ENCODE results near the gene C15orf40.
"Not testable (repeated sequence)": the region's sequence is repeated elsewhere in the genome, so short reads cannot be mapped to it uniquely, and the experiment has no call there.

The C15orf40 gene

DNA sequence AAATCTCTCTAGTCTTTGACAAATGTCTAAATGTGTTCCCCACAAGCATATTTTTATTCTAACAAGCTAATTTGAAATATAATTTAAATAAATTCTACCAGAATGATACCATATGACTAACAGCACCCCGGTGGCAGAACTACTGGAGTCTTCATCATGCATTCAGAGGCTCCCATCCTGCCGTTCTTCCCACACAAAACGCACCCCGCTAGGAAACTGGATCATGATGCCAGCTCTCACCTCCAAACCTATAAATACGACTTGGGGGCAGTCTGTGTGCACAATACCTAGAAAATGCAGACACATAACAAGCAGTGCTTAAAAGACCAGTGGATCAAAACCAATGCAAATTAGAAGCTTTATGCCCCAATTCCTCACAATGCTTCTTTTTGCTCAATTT lies 67.4 kb downstream of the C15orf40 start:
- H2AFZ ChIP-seq (ENCODE audit: low read depth), result no peak overlapping the region
- H3K4me3 ChIP-seq (IDR thresholded peaks at IDR 0.05; ENCODE audit: insufficient read depth, low read depth, low read length), result no peak overlapping the region
- no peaks in the 10 kb centered on the region for H4K20me1 ChIP-seq (ENCODE audit: insufficient read depth)
- H3K79me2 ChIP-seq (ENCODE audit: insufficient read depth, low read depth), result no peaks in the 10 kb centered on the region
- no peaks in the 10 kb centered on the region for H3K4me1 ChIP-seq (ENCODE audit: low read depth, poor library complexity, severe bottlenecking)
- no peaks in the 10 kb centered on the region for H3K27me3 ChIP-seq (ENCODE audit: insufficient read depth, low read depth)
- TF ChIP-seq CTCF (conservative IDR thresholded peaks at IDR 0.05; ENCODE audit: low read depth, low read length), result no peak
- no peaks in the 10 kb centered on the region for H3K36me3 ChIP-seq (ENCODE audit: insufficient read depth)
- no peak overlapping the region for H3K9ac ChIP-seq
- H3K4me2 ChIP-seq, result no peak overlapping the region
- no peak overlapping the region for H3K27ac ChIP-seq

DNA sequence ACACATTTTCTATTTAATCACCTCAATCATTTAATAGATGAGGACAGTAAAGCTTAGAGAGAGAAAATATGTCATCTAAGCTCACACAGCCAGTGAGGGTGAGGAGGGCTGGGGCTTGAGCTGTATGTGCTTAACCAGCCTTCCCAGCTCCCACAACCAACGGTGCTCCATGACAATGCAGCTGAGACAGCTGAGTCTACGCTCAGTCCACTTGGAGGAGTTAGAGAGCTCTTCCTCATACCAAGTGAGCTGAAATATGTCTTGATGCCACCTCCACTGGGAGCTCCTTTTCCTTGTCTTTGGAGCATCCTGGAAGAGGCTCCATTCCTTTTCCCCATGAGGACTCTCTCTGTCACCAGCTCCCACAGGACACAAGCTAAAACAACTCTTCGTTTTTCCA lies 68.3 kb downstream of the C15orf40 start:
- no peak overlapping the region for H3K27ac ChIP-seq
- TF ChIP-seq CTCF (conservative IDR thresholded peaks at IDR 0.05; ENCODE audit: low read depth, low read length), result no peak
- no peaks in the 10 kb centered on the region for H3K79me2 ChIP-seq (ENCODE audit: insufficient read depth, low read depth)
- H3K4me1 ChIP-seq (ENCODE audit: low read depth, poor library complexity, severe bottlenecking), result no peaks in the 10 kb centered on the region
- H2AFZ ChIP-seq (ENCODE audit: low read depth), result no peak overlapping the region
- no peaks in the 10 kb centered on the region for H3K36me3 ChIP-seq (ENCODE audit: insufficient read depth)
- H3K4me2 ChIP-seq, result no peak overlapping the region
- H4K20me1 ChIP-seq (ENCODE audit: insufficient read depth), result no peaks in the 10 kb centered on the region
- H3K9ac ChIP-seq, result no peak overlapping the region
- H3K4me3 ChIP-seq (IDR thresholded peaks at IDR 0.05; ENCODE audit: insufficient read depth, low read depth, low read length), result no peak overlapping the region
- no peaks in the 10 kb centered on the region for H3K27me3 ChIP-seq (ENCODE audit: insufficient read depth, low read depth)

GRCh38 chr15:82942691-82943090 lies 68.7 kb downstream of the C15orf40 start:
- no peak overlapping the region for H3K27ac ChIP-seq
- no peaks in the 10 kb centered on the region for H3K36me3 ChIP-seq (ENCODE audit: insufficient read depth)
- no peak for TF ChIP-seq CTCF (conservative IDR thresholded peaks at IDR 0.05; ENCODE audit: low read depth, low read length)

DNA sequence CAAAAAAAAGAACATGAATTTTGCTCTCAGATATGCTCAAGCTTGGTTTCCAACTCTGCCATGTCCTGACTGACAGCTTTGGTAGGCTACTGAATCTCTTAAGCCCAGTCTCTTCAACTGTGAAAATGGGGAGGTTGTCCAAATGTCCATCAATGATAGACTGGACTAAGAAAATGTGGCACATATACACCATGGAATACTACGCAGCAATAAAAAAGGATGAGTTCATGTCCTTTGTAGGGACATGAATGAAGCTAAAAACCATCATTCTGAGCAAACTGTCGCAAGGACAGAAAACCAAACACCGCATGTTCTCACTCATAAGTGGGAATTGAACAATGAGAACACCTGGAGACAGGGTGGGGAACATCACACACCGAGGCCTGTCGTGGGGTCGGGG lies 71.8 kb downstream of the C15orf40 start:
- H3K4me1 ChIP-seq (ENCODE audit: low read depth, poor library complexity, severe bottlenecking); H3K4me3 ChIP-seq (IDR thresholded peaks at IDR 0.05; ENCODE audit: insufficient read depth, low read depth, low read length); H3K27me3 ChIP-seq (ENCODE audit: insufficient read depth, low read depth); H3K79me2 ChIP-seq (ENCODE audit: insufficient read depth, low read depth); H3K4me2 ChIP-seq; H2AFZ ChIP-seq (ENCODE audit: low read depth); H3K9ac ChIP-seq; H3K36me3 ChIP-seq (ENCODE audit: insufficient read depth); H3K27ac ChIP-seq; H4K20me1 ChIP-seq (ENCODE audit: insufficient read depth): not testable (repeated sequence)

More at GRCh38 chr15:82942691-82943090, 68.7 kb downstream of the C15orf40 start:
- Histone ChIP-seq H3K27me3 (ENCODE audit: insufficient read depth, low read depth) (no peaks in the 10 kb centered on the region), H4K20me1 (ENCODE audit: insufficient read depth) (no peaks in the 10 kb centered on the region), H3K79me2 (ENCODE audit: insufficient read depth, low read depth) (no peaks in the 10 kb centered on the region), H3K4me3 (IDR thresholded peaks at IDR 0.05; ENCODE audit: insufficient read depth, low read depth, low read length) (no peak overlapping the region), H2AFZ (ENCODE audit: low read depth) (no peak overlapping the region), H3K4me2 (no peak overlapping the region), H3K9ac (no peak overlapping the region), H3K4me1 (ENCODE audit: low read depth, poor library complexity, severe bottlenecking) (no peaks in the 10 kb centered on the region)
